Osteocyte (in vitro differentiated cells): ENCODE measurements around the gene DHRS7C. TPM values are rescaled to one million over a fixed set of nuclear protein-coding genes. Genes with fewer than 3 reads are reported as not detected.

Experiments
- DNase-seq: peaks from one replicate; pipeline ENCODE4 v3.0.0; 2021; ENCODE audit warnings: mixed read lengths; ENCODE audit not compliant: unreplicated experiment; ENCODE audit errors: extremely low spot score
- H3K27ac Mint-ChIP-seq: one replicate; pipeline ENCODE4 v1.8.0; 2021; ENCODE audit warnings: mild to moderate bottlenecking, mixed read lengths; ENCODE audit not compliant: unreplicated experiment
- H3K27me3 Mint-ChIP-seq: one replicate; pipeline ENCODE4 v1.8.0; 2021; ENCODE audit warnings: mixed read lengths; ENCODE audit not compliant: unreplicated experiment
- H3K36me3 Mint-ChIP-seq: one replicate; pipeline ENCODE4 v1.8.0; 2021; ENCODE audit warnings: mixed read lengths; ENCODE audit not compliant: unreplicated experiment
- H3K4me1 Mint-ChIP-seq: one replicate; pipeline ENCODE4 v1.8.0; 2021; ENCODE audit warnings: mixed read lengths; ENCODE audit not compliant: unreplicated experiment
- H3K4me3 Mint-ChIP-seq: one replicate; pipeline ENCODE4 v1.8.0; 2021; ENCODE audit warnings: mild to moderate bottlenecking, moderate library complexity, mixed read lengths; ENCODE audit not compliant: unreplicated experiment
- H3K9me3 Mint-ChIP-seq: one replicate; pipeline ENCODE4 v1.8.0; 2021; ENCODE audit warnings: mixed read lengths; ENCODE audit not compliant: unreplicated experiment
- CTCF ChIP-seq: fragments of 200-600 bp; sonication (generic); IDR thresholded peaks from 2 replicates; pipeline ENCODE4 v1.5.0; 2021; ENCODE audit warnings: antibody characterized with exemption, mild to moderate bottlenecking, moderate library complexity
- total RNA-seq: library from RNA; stranded (reverse); gene quantifications from 2 replicates; pipeline ENCODE4 v1.2.1, GENCODE V29; 2021

DHRS7C gene
- total RNA-seq, 1 donor from 2014 or later = not detected

- Mint-ChIP-seq H3K9me3 (peaks cover 2% of the 10 kb centered on the region), H3K36me3 (peaks cover under 1% of the 10 kb centered on the region), H3K4me3 (no peak overlapping the region), H3K27ac (no peak overlapping the region), H3K4me1 (no peaks in the 10 kb centered on the region), H3K27me3 (peaks cover 2% of the 10 kb centered on the region)
- no peak for DNase-seq
- TF ChIP-seq CTCF = no peak
Observed at GRCh38 chr17:9810100-9810949, 18.9 kb upstream of the DHRS7C start.

DNA sequence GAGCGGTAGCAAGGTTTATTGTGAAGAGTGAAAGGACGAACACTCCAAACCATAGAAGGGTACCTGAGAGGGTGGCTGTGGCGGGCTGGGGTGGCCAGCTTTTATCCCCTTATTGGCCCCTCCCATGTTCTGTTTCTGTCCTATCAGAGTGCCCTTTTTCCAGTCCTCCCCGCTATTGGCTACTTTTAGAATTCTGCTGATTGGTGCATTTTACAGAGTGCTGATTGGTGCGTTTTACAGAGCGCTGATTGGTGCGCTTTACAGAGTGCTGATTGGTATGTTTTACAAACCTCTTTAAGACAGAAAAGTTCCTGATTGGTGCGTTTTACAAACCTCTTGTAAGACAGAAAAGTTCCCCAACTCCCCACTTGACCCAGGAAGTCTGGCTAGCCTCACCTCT, 18.0 kb upstream of the DHRS7C start:
- no peaks in the 10 kb centered on the region for H3K4me1 Mint-ChIP-seq
- peaks cover 2% of the 10 kb centered on the region for H3K27me3 Mint-ChIP-seq
- H3K9me3 Mint-ChIP-seq = peaks cover 12% of the 10 kb centered on the region
- no peak for TF ChIP-seq CTCF
- peaks cover 4% of the 10 kb centered on the region for H3K36me3 Mint-ChIP-seq
- DNase-seq = no peak
- H3K27ac Mint-ChIP-seq = no peak overlapping the region
- H3K4me3 Mint-ChIP-seq = no peak overlapping the region

- Mint-ChIP-seq H3K4me1 (peaks cover 17% of the 10 kb centered on the region), H3K36me3 (peaks cover 4% of the 10 kb centered on the region), H3K27me3 (peaks cover 2% of the 10 kb centered on the region), H3K27ac (no peak overlapping the region), H3K4me3 (no peak overlapping the region), H3K9me3 (peaks cover 12% of the 10 kb centered on the region)
- TF ChIP-seq CTCF = no peak
- no peak for DNase-seq
Observed at GRCh38 chr17:9806699-9807098, 15.3 kb upstream of the DHRS7C start.

GRCh38 chr17:9805769-9806168, 14.4 kb upstream of the DHRS7C start:
- Mint-ChIP-seq H3K4me1 (peaks cover 25% of the 10 kb centered on the region), H3K36me3 (peaks cover 4% of the 10 kb centered on the region), H3K9me3 (peaks cover 12% of the 10 kb centered on the region), H3K27ac (no peak overlapping the region), H3K27me3 (peaks cover 2% of the 10 kb centered on the region), H3K4me3 (no peak overlapping the region)
- no peak for DNase-seq
- no peak for TF ChIP-seq CTCF

- Mint-ChIP-seq H3K4me1 (peaks cover 25% of the 10 kb centered on the region), H3K36me3 (peaks cover 4% of the 10 kb centered on the region), H3K27ac (peak overlapping the region; percentile 82), H3K4me3 (no peak overlapping the region), H3K27me3 (peaks cover 2% of the 10 kb centered on the region), H3K9me3 (peaks cover 12% of the 10 kb centered on the region)
- peak; percentile 20 for TF ChIP-seq CTCF
- no peak for DNase-seq
Observed at GRCh38 chr17:9802697-9803096, 11.3 kb upstream of the DHRS7C start.
